ENCODE results near the gene RNF13.
"Not testable (repeated sequence)": the region's sequence is repeated elsewhere in the genome, so short reads cannot be mapped to it uniquely, and the experiment has no call there.

RNF13 gene

GRCh38 chr3:149902498-149903139, 89.6 kb downstream of the RNF13 start:
- DNase-seq = no peak

DNA sequence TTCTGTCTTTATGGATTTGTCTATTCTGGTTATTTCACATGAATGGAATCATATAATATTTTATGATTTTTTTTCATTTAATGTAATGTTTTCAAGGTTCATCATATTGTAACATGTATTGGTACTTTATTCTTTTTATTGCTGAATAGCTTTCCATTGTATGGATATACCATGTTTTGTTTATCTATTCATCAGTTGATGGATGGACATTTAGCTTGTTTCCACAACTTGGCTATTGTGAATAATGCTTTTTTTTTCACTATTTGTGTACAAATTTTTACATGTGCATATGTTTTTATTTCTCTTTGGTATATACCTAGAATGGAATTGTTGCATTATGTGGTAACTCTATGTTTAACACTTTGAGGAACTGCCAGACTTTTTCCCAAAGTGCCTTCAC, 93.0 kb downstream of the RNF13 start:
- DNase-seq = no peak

DNA sequence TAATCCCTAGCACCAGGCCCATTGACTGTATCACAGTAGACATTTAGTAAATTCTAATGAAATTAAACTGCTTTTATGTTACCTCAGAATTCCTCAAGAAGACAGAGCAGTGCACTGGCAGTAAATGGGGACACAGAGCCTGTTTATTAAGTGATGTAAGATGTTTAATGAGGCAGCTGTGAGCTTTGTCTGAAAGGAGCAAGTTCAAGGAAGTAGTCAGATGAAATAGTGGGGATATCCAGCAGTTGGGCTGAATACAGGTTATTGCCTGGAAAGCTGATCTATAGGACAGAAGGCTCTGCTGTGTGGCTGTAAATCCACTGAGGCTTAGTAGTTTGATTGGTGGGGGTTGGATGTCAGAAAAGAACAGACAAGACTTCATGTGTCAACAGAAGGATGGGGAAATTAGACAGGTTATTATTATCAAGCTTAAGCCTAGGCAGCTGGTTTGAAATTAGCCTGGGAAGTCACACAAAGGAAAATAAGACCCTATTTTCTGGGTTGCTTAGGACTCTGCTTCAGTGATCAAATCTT, 95.5 kb downstream of the RNF13 start:
- no peak for DNase-seq

DNA sequence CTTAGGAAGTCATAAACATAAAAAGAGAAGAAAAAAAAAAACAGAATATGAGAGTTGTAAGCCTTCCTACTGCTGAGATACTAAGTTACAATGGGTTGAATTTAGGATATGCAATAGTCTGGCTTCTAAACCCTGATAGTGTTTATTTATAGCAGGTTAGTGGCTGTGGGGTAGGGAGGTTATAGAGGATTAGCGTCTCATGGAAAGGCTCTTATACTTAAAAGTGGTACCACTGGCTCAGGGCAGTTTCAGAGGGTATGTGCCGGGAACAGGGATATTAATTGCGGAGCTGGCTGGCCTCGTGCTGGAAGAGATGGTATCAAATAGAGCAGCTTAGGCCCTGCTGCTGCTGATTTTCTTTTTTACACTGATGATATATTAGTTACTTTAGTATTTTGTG, 96.9 kb downstream of the RNF13 start:
- no peak for DNase-seq

DNA sequence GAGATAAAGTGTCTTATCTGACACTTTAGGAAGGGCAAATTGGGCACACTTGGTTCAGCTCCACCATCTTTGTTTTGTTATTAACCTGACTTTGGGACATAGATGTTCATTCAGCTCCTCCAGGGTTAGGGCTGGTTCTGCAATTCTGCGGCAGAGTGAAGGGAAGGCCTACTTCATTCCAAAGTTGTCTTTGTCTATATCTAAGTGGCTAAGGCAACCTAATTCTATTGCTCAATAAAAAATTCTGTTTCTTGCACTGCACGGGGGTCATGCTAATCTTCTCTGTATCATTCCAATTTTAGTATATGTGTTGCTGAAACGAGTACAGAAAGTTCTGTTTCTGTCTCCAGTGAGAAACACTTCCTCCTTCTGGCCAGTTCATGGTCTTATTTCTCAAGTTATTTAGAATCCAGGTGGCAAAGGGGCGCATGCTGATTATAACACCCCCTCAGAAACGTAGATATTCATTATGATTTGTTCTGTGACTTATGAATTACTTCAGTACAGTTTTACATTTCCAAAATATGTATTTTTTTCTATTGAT, 104.2 kb downstream of the RNF13 start:
- no peak for DNase-seq

- no peak for DNase-seq
Observed at GRCh38 chr3:149919509-149919908, 106.5 kb downstream of the RNF13 start.

DNA sequence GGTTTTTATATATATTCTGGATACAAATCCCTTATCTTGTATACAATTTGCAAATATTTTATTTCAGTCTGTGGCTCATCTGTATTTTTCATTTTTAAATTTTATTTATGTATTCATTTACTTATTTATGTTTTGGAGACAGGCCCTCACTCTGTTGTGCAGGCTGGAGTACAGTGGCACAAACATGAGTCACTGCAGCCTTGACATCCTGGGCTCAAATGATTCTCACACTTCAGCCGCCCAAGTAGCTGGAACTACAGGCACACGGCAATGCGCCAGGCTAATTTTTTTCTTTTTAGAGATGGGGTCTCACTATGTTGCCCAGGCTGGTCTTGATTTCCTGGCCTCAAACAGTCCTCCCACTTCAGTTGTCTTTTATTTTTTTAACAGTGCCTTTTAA, 107.1 kb downstream of the RNF13 start:
- no peak for DNase-seq

DNA sequence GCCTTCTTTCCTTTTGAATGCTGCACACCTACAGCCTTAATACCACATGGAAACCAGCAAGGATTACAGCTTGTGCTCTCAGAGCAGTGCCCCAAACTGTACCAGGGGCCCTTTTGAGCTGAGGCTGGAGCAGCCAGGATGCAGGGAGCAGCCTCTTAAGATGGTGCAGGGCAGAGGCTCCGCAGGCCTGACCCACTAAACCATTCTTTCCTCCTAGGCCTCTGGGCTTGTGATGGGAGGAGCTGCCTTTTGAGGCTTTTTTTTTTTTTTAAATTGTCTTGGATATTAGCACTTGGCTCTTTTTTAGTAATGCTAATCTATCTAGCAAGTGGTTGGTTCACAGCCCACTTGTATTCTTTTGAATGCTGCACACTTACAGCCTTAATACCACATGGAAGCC, 120.0 kb downstream of the RNF13 start:
- no peak for DNase-seq

GRCh38 chr3:149933858-149934257, 120.8 kb downstream of the RNF13 start:
- DNase-seq = no peak

DNA sequence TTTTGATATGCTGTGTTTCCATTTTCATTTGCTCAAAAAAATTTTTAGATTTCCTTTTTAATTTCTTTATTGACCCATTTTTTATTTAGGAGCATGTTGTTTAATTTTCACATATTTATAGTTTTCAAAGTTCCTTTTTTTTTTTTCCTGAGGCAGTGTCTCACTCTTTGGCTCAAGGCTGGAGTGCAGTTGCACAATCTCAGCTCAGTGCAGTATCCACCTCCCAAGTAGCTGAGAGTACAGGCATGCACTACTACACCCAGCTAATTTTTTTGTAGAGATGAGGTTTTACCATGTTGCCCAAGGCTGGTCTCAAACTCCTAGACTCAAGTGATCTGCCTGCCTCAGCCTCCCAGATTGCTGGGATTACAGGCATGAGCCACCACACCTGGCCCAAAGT, 121.5 kb downstream of the RNF13 start:
- DNase-seq = no peak

- peak in 4 of 6 experiments; percentile 5 to 20 (median 9) for DNase-seq
Observed at GRCh38 chr3:149936812-149937230, 123.8 kb downstream of the RNF13 start.

- not testable (repeated sequence) for DNase-seq
Observed at GRCh38 chr3:149938392-149939055, 125.5 kb downstream of the RNF13 start.

DNA sequence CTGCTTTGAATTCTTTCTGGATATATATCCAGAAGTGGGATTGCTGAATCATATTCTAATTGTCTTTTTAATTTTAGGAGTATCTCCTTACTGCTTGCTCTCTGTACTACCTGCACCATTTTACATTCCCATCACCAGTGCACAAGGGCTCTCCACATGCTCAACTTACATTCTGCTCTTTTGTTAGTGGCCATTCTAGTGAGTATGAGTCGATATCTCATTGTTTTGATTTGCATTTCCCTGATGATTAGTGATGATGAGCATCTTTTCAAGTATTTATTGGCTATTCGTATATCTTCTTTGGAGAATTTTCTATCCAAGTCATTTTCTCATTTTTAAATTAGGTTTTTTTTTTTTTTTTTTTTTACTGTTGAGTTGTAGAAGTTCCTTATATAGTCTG, 128.2 kb downstream of the RNF13 start:
- no peak for DNase-seq

- DNase-seq = no peak
Observed at GRCh38 chr3:149941946-149942345, 128.9 kb downstream of the RNF13 start.

GRCh38 chr3:149942409-149942808, 129.4 kb downstream of the RNF13 start:
- DNase-seq = no peak

DNA sequence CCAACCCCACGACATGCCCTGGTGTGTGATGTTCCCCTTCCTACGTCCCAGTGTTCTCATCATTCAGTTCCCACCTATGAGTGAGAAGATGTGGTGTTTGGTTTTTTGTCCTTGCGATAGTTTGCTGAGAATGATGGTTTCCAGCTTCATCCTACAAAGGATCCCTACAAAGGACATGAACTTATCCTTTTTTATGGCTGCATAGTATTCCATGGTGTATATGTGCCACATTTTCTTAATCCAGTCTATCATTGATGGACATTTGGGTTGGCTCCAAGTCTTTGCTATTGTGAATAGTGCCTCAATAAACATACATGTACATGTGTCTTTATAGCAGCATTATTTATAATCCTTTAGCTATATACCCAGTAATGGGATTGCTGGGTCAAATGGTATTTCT, 131.0 kb downstream of the RNF13 start:
- not testable (repeated sequence) for DNase-seq

- DNase-seq = no peak
Observed at GRCh38 chr3:149947231-149947630, 134.2 kb downstream of the RNF13 start.

- DNase-seq = no peak
Observed at GRCh38 chr3:149949181-149949580, 136.2 kb downstream of the RNF13 start.

- DNase-seq = no peak
Observed at GRCh38 chr3:149954812-149955211, 141.8 kb downstream of the RNF13 start.

GRCh38 chr3:149955449-149955848, 142.4 kb downstream of the RNF13 start:
- DNase-seq = no peak

- DNase-seq = no peak
Observed at GRCh38 chr3:149957361-149958125, 144.5 kb downstream of the RNF13 start.

GRCh38 chr3:149958171-149958796, 145.3 kb downstream of the RNF13 start:
- no peak for DNase-seq

DNA sequence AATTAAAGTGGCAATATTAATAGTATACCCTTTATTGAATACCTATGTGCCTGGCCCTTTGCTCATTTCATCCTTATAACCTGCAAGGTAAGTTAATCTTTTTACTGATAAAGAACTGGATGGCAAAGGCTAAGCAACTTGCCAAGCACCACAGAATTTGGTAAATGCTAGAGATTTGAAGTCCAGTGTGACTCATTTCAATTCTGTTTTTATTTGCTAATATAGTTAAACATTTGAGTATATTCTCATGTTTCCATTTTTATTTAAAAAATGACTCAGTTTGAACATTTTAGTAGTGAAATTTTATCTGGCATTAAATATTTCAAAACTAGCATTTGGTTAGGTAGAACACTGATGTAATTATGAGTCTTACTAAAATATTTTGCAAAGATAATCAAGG, 146.4 kb downstream of the RNF13 start:
- DNase-seq = no peak

Measured in stimulated activated naive CD4-positive, alpha-beta T cell (primary cell).